G401.6 (cell line): ENCODE results near the gene PHF11.
"Not testable (repeated sequence)": the region's sequence is repeated elsewhere in the genome, so short reads cannot be mapped to it uniquely, and the experiment has no call there.

ENCODE experiments used
- FAIRE-seq: peaks from 2 replicates; lab custom pipeline; 2012; peaks lifted over from hg19 to GRCh38; lab: Jason Lieb, UNC

Gene PHF11

GRCh38 chr13:49549289-49549688 lies 53.5 kb downstream of the PHF11 start:
- no peak for FAIRE-seq

- FAIRE-seq: no peak
Measured at GRCh38 chr13:49550942-49551644, 55.3 kb downstream of the PHF11 start.

GRCh38 chr13:49553888-49554287 lies 58.1 kb downstream of the PHF11 start:
- no peak for FAIRE-seq

- no peak for FAIRE-seq
Measured at GRCh38 chr13:49554387-49554786, 58.6 kb downstream of the PHF11 start.

- no peak for FAIRE-seq
Measured at GRCh38 chr13:49559006-49559405, 63.3 kb downstream of the PHF11 start.

GRCh38 chr13:49560270-49561061 lies 64.7 kb downstream of the PHF11 start:
- FAIRE-seq: no peak

- FAIRE-seq: no peak
Measured at GRCh38 chr13:49561062-49561410, 65.3 kb downstream of the PHF11 start.

GRCh38 chr13:49563516-49563915 lies 67.8 kb downstream of the PHF11 start:
- FAIRE-seq: no peak

- FAIRE-seq: not testable (repeated sequence)
Measured at GRCh38 chr13:49565461-49565860, 69.7 kb downstream of the PHF11 start.

- no peak for FAIRE-seq
Measured at GRCh38 chr13:49566461-49566860, 70.7 kb downstream of the PHF11 start.

- FAIRE-seq: no peak
Measured at GRCh38 chr13:49567491-49567890, 71.7 kb downstream of the PHF11 start.

GRCh38 chr13:49569993-49570689 lies 74.4 kb downstream of the PHF11 start:
- no peak for FAIRE-seq

- no peak for FAIRE-seq
Measured at GRCh38 chr13:49571299-49572240, 75.8 kb downstream of the PHF11 start.
